ENCODE measurements around the gene FAM72C. TPM values are rescaled to one million over a fixed set of nuclear protein-coding genes. Genes with fewer than 3 reads are reported as not detected.
"Not testable (repeated sequence)": the region's sequence is repeated elsewhere in the genome, so short reads cannot be mapped to it uniquely, and the experiment has no call there.

Gene FAM72C
- total RNA-seq, 1 experiment from 2014 or later: 8.4 TPM

- BruUV-seq (replicated peaks); intact Hi-C loops (cut with micrococcal nuclease; ENCODE audit: unreplicated experiment); H3K27ac Mint-ChIP-seq (ENCODE audit: unreplicated experiment); CTCF ChIA-PET; DNase-seq; H3K4me3 Mint-ChIP-seq (ENCODE audit: low read depth, unreplicated experiment); H3K27me3 Mint-ChIP-seq (ENCODE audit: unreplicated experiment); H3K36me3 Mint-ChIP-seq (ENCODE audit: insufficient read depth, unreplicated experiment); H3K9me3 Mint-ChIP-seq (ENCODE audit: low read depth, unreplicated experiment); H3K4me1 Mint-ChIP-seq (ENCODE audit: low read depth, unreplicated experiment): not testable (repeated sequence)
These were observed 20.0 kb downstream of the FAM72C start for GRCh38 chr1:143951485-143952391.

GRCh38 chr1:143947749-143948148 lies 24.0 kb downstream of the FAM72C start:
- H3K36me3 Mint-ChIP-seq (ENCODE audit: insufficient read depth, unreplicated experiment); H3K4me3 Mint-ChIP-seq (ENCODE audit: low read depth, unreplicated experiment); CTCF ChIA-PET; H3K27ac Mint-ChIP-seq (ENCODE audit: unreplicated experiment); H3K9me3 Mint-ChIP-seq (ENCODE audit: low read depth, unreplicated experiment); H3K4me1 Mint-ChIP-seq (ENCODE audit: low read depth, unreplicated experiment); H3K27me3 Mint-ChIP-seq (ENCODE audit: unreplicated experiment); BruUV-seq (replicated peaks); DNase-seq; intact Hi-C loops (cut with micrococcal nuclease; ENCODE audit: unreplicated experiment): not testable (repeated sequence)

- H3K9me3 Mint-ChIP-seq (ENCODE audit: low read depth, unreplicated experiment); H3K4me3 Mint-ChIP-seq (ENCODE audit: low read depth, unreplicated experiment); intact Hi-C loops (cut with micrococcal nuclease; ENCODE audit: unreplicated experiment); CTCF ChIA-PET; H3K4me1 Mint-ChIP-seq (ENCODE audit: low read depth, unreplicated experiment); BruUV-seq (replicated peaks); H3K27ac Mint-ChIP-seq (ENCODE audit: unreplicated experiment); H3K27me3 Mint-ChIP-seq (ENCODE audit: unreplicated experiment); H3K36me3 Mint-ChIP-seq (ENCODE audit: insufficient read depth, unreplicated experiment); DNase-seq: not testable (repeated sequence)
These were observed 26.5 kb downstream of the FAM72C start for GRCh38 chr1:143945253-143945652.

GRCh38 chr1:143944576-143945240 lies 27.1 kb downstream of the FAM72C start:
- DNase-seq; H3K36me3 Mint-ChIP-seq (ENCODE audit: insufficient read depth, unreplicated experiment); H3K27ac Mint-ChIP-seq (ENCODE audit: unreplicated experiment); H3K4me1 Mint-ChIP-seq (ENCODE audit: low read depth, unreplicated experiment); H3K4me3 Mint-ChIP-seq (ENCODE audit: low read depth, unreplicated experiment); H3K9me3 Mint-ChIP-seq (ENCODE audit: low read depth, unreplicated experiment); H3K27me3 Mint-ChIP-seq (ENCODE audit: unreplicated experiment); BruUV-seq (replicated peaks); intact Hi-C loops (cut with micrococcal nuclease; ENCODE audit: unreplicated experiment); CTCF ChIA-PET: not testable (repeated sequence)

GRCh38 chr1:143943319-143943978 lies 28.3 kb downstream of the FAM72C start:
- H3K4me3 Mint-ChIP-seq (ENCODE audit: low read depth, unreplicated experiment); H3K27me3 Mint-ChIP-seq (ENCODE audit: unreplicated experiment); intact Hi-C loops (cut with micrococcal nuclease; ENCODE audit: unreplicated experiment); BruUV-seq (replicated peaks); H3K9me3 Mint-ChIP-seq (ENCODE audit: low read depth, unreplicated experiment); H3K27ac Mint-ChIP-seq (ENCODE audit: unreplicated experiment); H3K4me1 Mint-ChIP-seq (ENCODE audit: low read depth, unreplicated experiment); CTCF ChIA-PET; DNase-seq; H3K36me3 Mint-ChIP-seq (ENCODE audit: insufficient read depth, unreplicated experiment): not testable (repeated sequence)

- H3K36me3 Mint-ChIP-seq (ENCODE audit: insufficient read depth, unreplicated experiment); H3K4me3 Mint-ChIP-seq (ENCODE audit: low read depth, unreplicated experiment); H3K9me3 Mint-ChIP-seq (ENCODE audit: low read depth, unreplicated experiment); DNase-seq; intact Hi-C loops (cut with micrococcal nuclease; ENCODE audit: unreplicated experiment); H3K27ac Mint-ChIP-seq (ENCODE audit: unreplicated experiment); BruUV-seq (replicated peaks); H3K4me1 Mint-ChIP-seq (ENCODE audit: low read depth, unreplicated experiment); H3K27me3 Mint-ChIP-seq (ENCODE audit: unreplicated experiment); CTCF ChIA-PET: not testable (repeated sequence)
These were observed 29.4 kb downstream of the FAM72C start for GRCh38 chr1:143942238-143942860.

- CTCF ChIA-PET; H3K4me1 Mint-ChIP-seq (ENCODE audit: low read depth, unreplicated experiment); H3K9me3 Mint-ChIP-seq (ENCODE audit: low read depth, unreplicated experiment); intact Hi-C loops (cut with micrococcal nuclease; ENCODE audit: unreplicated experiment); DNase-seq; H3K4me3 Mint-ChIP-seq (ENCODE audit: low read depth, unreplicated experiment); BruUV-seq (replicated peaks); H3K36me3 Mint-ChIP-seq (ENCODE audit: insufficient read depth, unreplicated experiment); H3K27me3 Mint-ChIP-seq (ENCODE audit: unreplicated experiment); H3K27ac Mint-ChIP-seq (ENCODE audit: unreplicated experiment): not testable (repeated sequence)
These were observed 32.1 kb downstream of the FAM72C start for GRCh38 chr1:143939666-143940065.

GRCh38 chr1:143938922-143939321 lies 32.9 kb downstream of the FAM72C start:
- H3K9me3 Mint-ChIP-seq (ENCODE audit: low read depth, unreplicated experiment); intact Hi-C loops (cut with micrococcal nuclease; ENCODE audit: unreplicated experiment); BruUV-seq (replicated peaks); DNase-seq; H3K4me1 Mint-ChIP-seq (ENCODE audit: low read depth, unreplicated experiment); H3K36me3 Mint-ChIP-seq (ENCODE audit: insufficient read depth, unreplicated experiment); H3K4me3 Mint-ChIP-seq (ENCODE audit: low read depth, unreplicated experiment); H3K27ac Mint-ChIP-seq (ENCODE audit: unreplicated experiment); CTCF ChIA-PET; H3K27me3 Mint-ChIP-seq (ENCODE audit: unreplicated experiment): not testable (repeated sequence)
